GM12892 (cell line): ENCODE results near the gene CD164L2.

ENCODE experiments used
- POLR2A ChIP-seq: IDR thresholded peaks from 2 replicates; pipeline ENCODE4 v1.6.1; 2011; ENCODE audit warnings: low read depth, low read length, control low read depth
- POLR2AphosphoS5 ChIP-seq: IDR thresholded peaks from 2 replicates; pipeline ENCODE4 v1.6.1; 2011; ENCODE audit warnings: low read depth, low read length, control low read depth
- TAF1 ChIP-seq: IDR thresholded peaks from 2 replicates; pipeline ENCODE4 v1.6.1; 2011; ENCODE audit warnings: low read depth, mild to moderate bottlenecking, control low read depth, low read length, borderline replicate concordance

- TF ChIP-seq POLR2AphosphoS5 (no peak), POLR2A (no peak), TAF1 (no peak)
Observed at GRCh38 chr1:27380766-27381733, 2.1 kb downstream of the CD164L2 start.
